ENCODE data around the gene ARPC1B. TPM values are rescaled to one million over a fixed set of nuclear protein-coding genes. Genes with fewer than 3 reads are reported as not detected.
"Not testable (repeated sequence)": the region's sequence is repeated elsewhere in the genome, so short reads cannot be mapped to it uniquely, and the experiment has no call there.

ARPC1B gene
- total RNA-seq = 100 to 1,000 TPM; 141 to 143 TPM

DNA sequence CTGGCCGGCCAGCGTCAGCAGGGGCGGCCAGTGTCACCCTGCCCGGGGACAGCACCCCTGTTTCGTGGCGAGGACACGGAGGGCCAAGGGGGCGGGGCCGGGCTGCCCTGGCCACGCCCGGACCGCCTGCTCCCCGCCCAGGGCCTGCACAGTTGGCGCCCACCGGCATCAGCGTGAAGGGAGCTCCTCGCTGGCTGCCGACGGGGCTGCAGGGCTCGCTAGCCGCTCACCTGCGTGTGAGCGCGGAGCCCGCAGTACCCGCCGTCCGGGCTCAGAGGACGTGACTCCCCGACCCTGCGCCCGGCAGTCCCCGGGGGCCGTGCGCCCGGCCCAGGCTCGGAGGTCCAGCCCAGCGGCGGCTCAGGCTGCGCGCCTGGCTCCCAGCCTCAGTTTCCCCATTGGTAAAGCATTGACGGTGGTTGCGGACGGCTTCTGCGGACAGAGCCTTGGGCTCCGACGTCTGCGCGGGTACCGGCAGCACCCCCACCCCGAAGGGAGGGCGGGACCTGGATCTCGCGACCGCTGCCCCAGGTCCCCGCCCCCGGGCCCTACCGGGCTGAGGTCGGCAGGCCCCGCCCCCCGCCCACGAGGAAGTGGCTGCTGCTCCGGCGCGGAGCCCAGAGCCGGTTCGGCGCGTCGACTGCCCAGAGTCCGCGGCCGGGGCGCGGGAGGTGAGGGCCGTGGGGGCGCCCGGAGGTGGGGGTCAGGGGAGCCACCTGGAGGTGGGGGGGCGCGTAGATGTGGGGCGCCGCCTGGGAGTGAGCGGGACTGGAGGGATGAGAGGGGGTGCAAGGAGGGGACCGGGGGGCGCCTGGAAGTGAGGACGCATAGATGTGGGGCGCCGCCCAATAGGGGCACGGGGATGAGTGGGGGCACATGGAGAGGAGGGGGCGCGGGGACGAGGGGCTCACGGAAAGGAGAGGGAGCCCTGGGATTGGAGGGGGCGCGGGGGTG, at the start of gene ARPC1B:
Gene ARPC1B, plus strand, starts transcription at position 620 of the 954 bp plus-strand sequence. CDS start 10,985 bp downstream, outside the sequence.
- no peaks in the 10 kb centered on the region for H3K9me3 ChIP-seq
- no peaks in the 10 kb centered on the region for H3K27me3 ChIP-seq
- no peaks in the 10 kb centered on the region for H3K36me3 ChIP-seq
- H3K27ac ChIP-seq = peak within 1 kb of the TSS; percentile 92
- H3K4me3 ChIP-seq = peak within 1 kb of the TSS; percentile 82
- peak; percentile 84 for DNase-seq
- TF ChIP-seq, protein P1, sequence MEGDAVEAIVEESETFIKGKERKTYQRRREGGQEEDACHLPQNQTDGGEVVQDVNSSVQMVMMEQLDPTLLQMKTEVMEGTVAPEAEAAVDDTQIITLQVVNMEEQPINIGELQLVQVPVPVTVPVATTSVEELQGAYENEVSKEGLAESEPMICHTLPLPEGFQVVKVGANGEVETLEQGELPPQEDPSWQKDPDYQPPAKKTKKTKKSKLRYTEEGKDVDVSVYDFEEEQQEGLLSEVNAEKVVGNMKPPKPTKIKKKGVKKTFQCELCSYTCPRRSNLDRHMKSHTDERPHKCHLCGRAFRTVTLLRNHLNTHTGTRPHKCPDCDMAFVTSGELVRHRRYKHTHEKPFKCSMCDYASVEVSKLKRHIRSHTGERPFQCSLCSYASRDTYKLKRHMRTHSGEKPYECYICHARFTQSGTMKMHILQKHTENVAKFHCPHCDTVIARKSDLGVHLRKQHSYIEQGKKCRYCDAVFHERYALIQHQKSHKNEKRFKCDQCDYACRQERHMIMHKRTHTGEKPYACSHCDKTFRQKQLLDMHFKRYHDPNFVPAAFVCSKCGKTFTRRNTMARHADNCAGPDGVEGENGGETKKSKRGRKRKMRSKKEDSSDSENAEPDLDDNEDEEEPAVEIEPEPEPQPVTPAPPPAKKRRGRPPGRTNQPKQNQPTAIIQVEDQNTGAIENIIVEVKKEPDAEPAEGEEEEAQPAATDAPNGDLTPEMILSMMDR (IDR thresholded peaks at IDR 0.05) = no peak
- H3K4me1 ChIP-seq = peaks cover 8% of the 10 kb centered on the region
- intact Hi-C loops (cut with DNase I) = loop anchor here (5.0 kb wide), 1 partner anchor 33 kb away; the partner anchor contains the start of genes BUD31 and PDAP1
- H3K9ac ChIP-seq (ENCODE audit: low read depth in 2 of 2, low read length in 2 of 2) = peak within 1 kb of the TSS; percentile 76 to 77

GRCh38 chr7:99325001-99325493, 49.5 kb upstream of the ARPC1B start:
- Histone ChIP-seq H3K4me1 (peaks cover 28% of the 10 kb centered on the region), H3K4me3 (peak overlapping the region; percentile 100), H3K27ac (peak overlapping the region; percentile 93), H3K9me3 (no peaks in the 10 kb centered on the region), H3K36me3 (no peaks in the 10 kb centered on the region), H3K27me3 (no peaks in the 10 kb centered on the region), H3K9ac (ENCODE audit: low read depth in 2 of 2, low read length in 2 of 2) (peak overlapping the region; percentile 97 to 98)
- peak; percentile 31 for DNase-seq
- TF ChIP-seq, protein P1 (IDR thresholded peaks at IDR 0.05) = no peak
- intact Hi-C loops (cut with DNase I) = no loop called here

GRCh38 chr7:99325592-99326407, 48.7 kb upstream of the ARPC1B start, which contains the start of gene ARPC1A:
TSS of gene ARPC1A (plus strand) at chr7:99325898. CDS start at chr7:99333354, 7,456 bp downstream.
- Histone ChIP-seq H3K27me3 (no peaks in the 10 kb centered on the region), H3K9ac (ENCODE audit: low read depth in 2 of 2, low read length in 2 of 2) (peak within 1 kb of the TSS; percentile 97 to 98), H3K36me3 (no peaks in the 10 kb centered on the region), H3K4me3 (peak within 1 kb of the TSS; percentile 100), H3K4me1 (peaks cover 31% of the 10 kb centered on the region), H3K9me3 (no peaks in the 10 kb centered on the region), H3K27ac (peak within 1 kb of the TSS; percentile 93)
- TF ChIP-seq, protein P1 (IDR thresholded peaks at IDR 0.05) = no peak
- intact Hi-C loops (cut with DNase I) = no loop called here
- DNase-seq = peak; percentile 90

GRCh38 chr7:99326408-99326782, 48.1 kb upstream of the ARPC1B start:
- peaks cover 31% of the 10 kb centered on the region for H3K4me1 ChIP-seq
- no peak for DNase-seq
- peak overlapping the region; percentile 100 for H3K4me3 ChIP-seq
- peak overlapping the region; percentile 93 for H3K27ac ChIP-seq
- TF ChIP-seq, protein P1 (IDR thresholded peaks at IDR 0.05) = no peak
- H3K9me3 ChIP-seq = no peaks in the 10 kb centered on the region
- peak overlapping the region; percentile 97 to 98 for H3K9ac ChIP-seq (ENCODE audit: low read depth in 2 of 2, low read length in 2 of 2)
- no peaks in the 10 kb centered on the region for H3K36me3 ChIP-seq
- no peaks in the 10 kb centered on the region for H3K27me3 ChIP-seq
- intact Hi-C loops (cut with DNase I) = no loop called here

DNA sequence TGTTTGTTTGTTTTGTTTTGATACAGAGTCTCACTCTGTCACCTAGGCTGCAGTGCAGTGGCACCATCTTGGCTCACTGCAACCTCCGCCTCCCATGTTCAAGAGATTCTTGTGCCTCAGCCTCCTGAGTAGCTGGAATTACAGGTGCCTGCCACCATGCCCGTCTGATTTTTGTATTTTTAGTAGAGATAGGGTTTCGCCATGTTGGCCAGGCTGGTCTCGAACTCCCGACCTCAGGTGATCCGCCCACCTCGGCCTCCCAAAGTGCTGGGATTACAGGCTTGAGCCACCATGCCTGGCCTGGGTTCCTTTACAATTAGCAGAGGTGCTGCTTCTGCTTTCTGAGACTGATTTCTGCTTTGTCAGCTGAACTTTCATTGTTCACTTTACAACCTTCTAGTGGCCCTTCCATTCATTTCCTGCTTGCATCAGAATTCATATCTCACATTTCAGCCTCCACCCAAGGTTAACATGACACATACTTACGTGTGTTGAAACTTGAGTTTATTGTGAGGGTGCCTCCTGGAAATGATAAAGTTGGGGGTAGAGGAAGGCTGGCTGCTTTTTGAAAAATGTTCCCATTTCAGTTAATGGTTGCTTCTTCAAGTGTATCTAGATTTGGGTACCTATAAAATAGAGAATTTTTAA, 44.1 kb upstream of the ARPC1B start:
- intact Hi-C loops (cut with DNase I); H3K36me3 ChIP-seq; H3K4me3 ChIP-seq; H3K27me3 ChIP-seq; H3K9me3 ChIP-seq: not testable (repeated sequence)
- peak overlapping the region; percentile 71 for H3K27ac ChIP-seq
- peak; percentile 47 for DNase-seq
- peak overlapping the region in 1 of 2 donors; percentile 21 for H3K9ac ChIP-seq (ENCODE audit: low read depth in 2 of 2, low read length in 2 of 2)
- H3K4me1 ChIP-seq = peaks cover 31% of the 10 kb centered on the region

All from colonic mucosa (tissue), 4 donors.